ENCODE results near the gene HRH4. TPM values are rescaled to one million over a fixed set of nuclear protein-coding genes. Genes with fewer than 3 reads are reported as not detected.

The HRH4 gene
- total RNA-seq, 1 experiment from 2014 or later: not detected

GRCh38 chr18:24421831-24422230 lies 38.6 kb upstream of the HRH4 start:
- Histone ChIP-seq H3T11ph (ENCODE audit: low read length) (no peak overlapping the region), H3K9ac (ENCODE audit: extremely low read depth, insufficient read length, low read length) (no peak overlapping the region), H3K23ac (ENCODE audit: insufficient read length, low read depth, low read length) (no peak overlapping the region), H3K4me2 (ENCODE audit: insufficient read depth, insufficient read length, low read length) (no peak overlapping the region), H3K79me2 (ENCODE audit: insufficient read depth, low read length) (no peaks in the 10 kb centered on the region), H3K18ac (ENCODE audit: insufficient read length, low read depth, low read length) (no peak overlapping the region), H2AFZ (ENCODE audit: low read length) (no peak overlapping the region), H4K8ac (replicated peaks; ENCODE audit: insufficient read length, low read depth, low read length) (no peak overlapping the region), H2BK120ac (ENCODE audit: low read depth, low read length, poor library complexity, severe bottlenecking) (no peak overlapping the region), H3K4ac (ENCODE audit: low read depth, low read length) (no peak overlapping the region), H2BK15ac (ENCODE audit: low read depth, low read length) (no peak overlapping the region), H3K4me1 (ENCODE audit: insufficient read depth, low read length) (no peaks in the 10 kb centered on the region), H3K9me3 (ENCODE audit: control insufficient read depth, low read depth, low read length) (no peaks in the 10 kb centered on the region), H2BK12ac (ENCODE audit: insufficient read length, low read depth, low read length) (no peak overlapping the region), H2BK5ac (ENCODE audit: insufficient read length, low read length) (no peak overlapping the region), H3K79me1 (ENCODE audit: insufficient read depth, low read depth, low read length, poor library complexity, severe bottlenecking) (no peaks in the 10 kb centered on the region), H3K56ac (ENCODE audit: insufficient read length, low read depth, low read length) (no peak overlapping the region), H3K23me2 (ENCODE audit: insufficient read length, low read depth, low read length, poor library complexity, severe bottlenecking) (peaks cover 10% of the 10 kb centered on the region), H4K91ac (ENCODE audit: insufficient read length, low read depth, low read length) (no peak overlapping the region), H3K27ac (ENCODE audit: insufficient read length, low read depth, low read length) (no peak overlapping the region), H4K5ac (ENCODE audit: insufficient read length, low read depth, low read length) (no peak overlapping the region), H3K27me3 (ENCODE audit: insufficient read depth, low read length) (no peaks in the 10 kb centered on the region), H3K14ac (ENCODE audit: insufficient read depth, low read length) (no peak overlapping the region), H2BK20ac (ENCODE audit: low read depth, low read length, poor library complexity, severe bottlenecking) (no peak overlapping the region), H4K20me1 (ENCODE audit: control insufficient read depth, insufficient read depth, insufficient read length) (no peaks in the 10 kb centered on the region), H2AK5ac (ENCODE audit: insufficient read length, low read length) (no peak overlapping the region)
- Mint-ChIP-seq H3K36me3 (ENCODE audit: insufficient read depth in 1 of 3, low read depth in 3 of 3) (no peaks in the 10 kb centered on the region), H3K4me1 (peaks cover 7 to 8% of the 10 kb centered on the region in 2 experiments), H3K9me3 (no peaks in the 10 kb centered on the region), H3K4me3 (no peak overlapping the region), H3K27ac (no peak overlapping the region), H3K27me3 (ENCODE audit: low read depth) (peaks cover 4% of the 10 kb centered on the region)
- no CpG with 5 or more reads among the region's 1 CpG for WGBS (ENCODE audit: extremely low coverage, insufficient read length, low lambda C conversion rate)
- no peak for DNase-seq
- TF ChIP-seq CTCF (conservative IDR thresholded peaks at IDR 0.05): no peak

All from H9 (cell line).